Fibroblast of gingiva (primary cell): ENCODE data around the gene KIAA0040.
A peak's percentile ranks its signal among the peaks of the same experiment; 100 is the strongest.
"Not testable (repeated sequence)": the region's sequence is repeated elsewhere in the genome, so short reads cannot be mapped to it uniquely, and the experiment has no call there.

Source experiments
- DNase-seq: peaks from one replicate; pipeline ENCODE4 v3.0.0-alpha.2; 2011; ENCODE audit warnings: low read depth

KIAA0040 gene

GRCh38 chr1:175137369-175137768, 55.2 kb downstream of the KIAA0040 start:
- no peak for DNase-seq

GRCh38 chr1:175136246-175136645, 56.3 kb downstream of the KIAA0040 start:
- DNase-seq, result no peak

DNA sequence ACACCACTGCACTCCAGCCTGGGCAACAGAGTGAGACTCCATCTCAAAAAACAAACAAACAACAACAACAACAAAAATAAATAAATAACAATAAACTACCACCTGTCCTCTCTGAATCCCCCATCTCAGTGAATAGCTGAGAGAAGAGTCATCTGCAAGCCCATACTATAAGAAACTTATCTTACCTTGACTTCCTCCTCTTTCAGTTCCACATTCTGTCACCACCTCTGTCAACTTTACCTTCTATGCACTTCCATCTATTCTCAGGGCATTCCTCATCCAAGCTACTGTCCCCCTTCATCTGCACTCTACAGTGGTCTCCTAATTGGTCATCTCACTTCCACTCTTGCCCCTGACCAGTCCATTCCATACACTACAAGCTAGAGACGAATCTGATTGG, 58.1 kb downstream of the KIAA0040 start:
- no peak for DNase-seq

GRCh38 chr1:175133673-175134435, 58.7 kb downstream of the KIAA0040 start:
- no peak for DNase-seq

GRCh38 chr1:175132436-175132835, 60.1 kb downstream of the KIAA0040 start:
- DNase-seq, result no peak

DNA sequence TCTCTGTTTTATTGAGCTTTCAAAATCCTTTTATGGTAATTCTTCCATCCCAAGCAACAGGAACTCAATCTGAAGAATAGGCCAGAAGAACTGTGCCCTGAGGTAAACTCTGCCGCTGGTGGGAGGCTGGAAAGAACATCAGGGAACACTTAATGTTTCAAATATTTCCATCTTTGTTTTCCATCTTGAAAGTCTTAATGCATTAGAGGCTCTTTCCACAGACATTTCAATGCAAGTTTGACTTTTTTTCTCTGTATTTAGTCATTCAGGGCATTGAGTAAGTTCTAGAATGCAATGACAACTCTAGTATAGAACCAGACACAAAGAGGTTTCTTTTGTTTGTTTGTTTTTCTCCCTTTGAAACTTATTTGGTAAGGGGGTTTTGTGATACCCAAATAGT, 61.5 kb downstream of the KIAA0040 start:
- DNase-seq, result no peak

GRCh38 chr1:175130649-175131045, 61.9 kb downstream of the KIAA0040 start:
- DNase-seq, result no peak

GRCh38 chr1:175129997-175130648, 62.5 kb downstream of the KIAA0040 start:
- no peak for DNase-seq

GRCh38 chr1:175129644-175129996, 63.0 kb downstream of the KIAA0040 start:
- DNase-seq, result no peak

DNA sequence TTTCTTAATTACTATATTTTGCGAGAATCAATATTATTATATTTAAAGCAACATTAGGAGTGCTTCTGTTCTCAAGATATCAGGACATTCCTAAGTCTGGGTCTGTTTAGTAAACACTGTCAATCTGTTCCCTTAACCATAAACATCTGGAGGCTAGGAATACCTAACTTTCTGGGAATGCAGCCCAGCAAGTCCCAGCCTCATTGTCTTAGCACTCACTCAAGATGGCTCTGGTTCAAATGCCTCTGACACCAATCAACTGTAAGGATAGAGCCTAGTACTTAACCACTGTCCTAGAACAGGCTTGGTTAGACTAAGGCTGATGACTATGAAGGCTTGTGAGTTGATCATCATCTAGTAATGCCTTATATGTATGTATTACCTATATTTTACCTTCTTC, 63.4 kb downstream of the KIAA0040 start:
- peak; percentile 44 for DNase-seq

GRCh38 chr1:175128523-175128922, 64.1 kb downstream of the KIAA0040 start:
- DNase-seq, result no peak

GRCh38 chr1:175127565-175127964, 65.0 kb downstream of the KIAA0040 start:
- no peak for DNase-seq

GRCh38 chr1:175126347-175126746, 66.2 kb downstream of the KIAA0040 start:
- DNase-seq, result no peak

DNA sequence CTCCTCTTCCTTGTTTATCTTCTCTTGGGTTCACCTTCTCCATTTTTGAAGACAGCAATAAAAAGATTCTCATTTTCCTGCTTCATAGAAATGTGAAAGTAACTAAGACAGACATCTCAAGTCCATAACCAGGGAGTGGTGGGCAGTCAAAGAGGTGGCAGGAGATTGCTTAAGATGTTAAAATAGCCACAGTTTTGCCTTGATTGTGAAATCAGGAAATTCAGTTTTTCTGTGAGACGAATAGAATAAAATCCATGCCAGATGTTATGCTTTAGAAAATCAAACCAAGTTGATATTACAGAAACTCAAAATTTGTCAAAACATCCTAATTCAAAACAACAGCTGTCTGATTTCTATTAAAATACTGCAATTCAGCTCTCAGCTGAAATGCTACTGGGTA, 67.7 kb downstream of the KIAA0040 start:
- DNase-seq, result no peak

DNA sequence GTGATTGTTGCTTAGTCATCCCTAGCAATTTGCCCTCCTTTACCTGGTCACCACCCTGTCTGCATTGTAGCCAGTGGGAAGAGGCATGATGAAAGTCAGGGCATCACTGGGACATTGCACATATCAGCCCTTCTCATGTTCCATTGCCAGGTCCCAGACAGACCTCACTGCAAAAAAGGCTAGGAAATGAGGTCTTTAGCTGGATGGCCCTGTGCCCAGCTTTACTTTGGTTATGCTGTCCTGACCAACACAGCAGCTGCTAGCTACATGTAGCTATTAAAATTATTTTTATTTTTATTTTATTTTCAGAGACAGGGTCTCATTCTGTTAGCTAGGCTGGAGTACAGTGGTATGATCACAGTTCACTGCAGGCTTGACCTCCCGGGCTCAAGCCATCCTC, 72.1 kb downstream of the KIAA0040 start:
- no peak for DNase-seq

DNA sequence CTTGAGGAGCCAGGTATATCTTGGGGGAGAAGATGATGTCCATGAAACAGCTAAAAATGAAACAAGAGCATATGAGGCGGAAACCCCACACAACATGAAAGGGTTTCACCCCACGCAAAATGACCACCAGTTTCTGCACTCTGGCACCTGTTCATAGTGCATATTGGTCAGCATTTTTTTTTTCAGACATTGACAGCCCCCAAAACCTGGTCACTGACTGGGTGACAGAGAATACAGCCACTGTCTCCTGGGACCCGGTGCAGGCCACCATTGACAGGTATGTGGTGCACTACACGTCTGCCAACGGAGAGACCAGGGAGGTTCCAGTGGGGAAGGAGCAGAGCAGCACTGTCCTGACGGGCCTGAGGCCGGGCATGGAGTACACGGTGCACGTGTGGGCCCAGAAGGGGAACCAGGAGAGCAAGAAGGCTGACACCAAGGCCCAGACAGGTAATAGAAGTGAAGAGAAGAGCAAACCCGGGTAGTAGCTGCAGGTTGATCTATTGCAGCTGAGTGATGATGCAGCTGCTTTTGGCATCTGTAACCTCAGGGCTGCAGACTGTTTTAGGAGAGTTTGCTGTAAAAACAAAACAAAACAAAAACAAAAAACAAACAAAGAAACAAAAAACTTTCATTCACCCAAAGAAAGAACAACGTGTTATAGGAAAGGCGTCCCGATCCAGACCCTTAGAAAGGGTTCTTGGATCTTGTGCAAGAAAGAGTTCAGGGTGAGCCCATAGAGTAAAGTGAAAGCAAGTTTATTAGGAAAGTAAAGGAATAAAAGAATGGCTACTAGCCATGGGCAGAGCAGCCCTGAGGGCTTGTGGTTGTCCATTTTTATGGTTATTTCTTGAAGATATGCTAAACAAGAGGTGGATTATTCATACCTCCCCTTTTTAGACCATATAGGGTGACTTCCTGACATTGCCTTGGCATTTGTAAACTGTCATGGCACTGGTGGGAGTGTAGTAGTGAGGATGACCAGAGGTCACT, 73.9 kb downstream of the KIAA0040 start:
- no peak for DNase-seq

- no peak for DNase-seq
Observed at GRCh38 chr1:175116903-175117302, 75.7 kb downstream of the KIAA0040 start.

DNA sequence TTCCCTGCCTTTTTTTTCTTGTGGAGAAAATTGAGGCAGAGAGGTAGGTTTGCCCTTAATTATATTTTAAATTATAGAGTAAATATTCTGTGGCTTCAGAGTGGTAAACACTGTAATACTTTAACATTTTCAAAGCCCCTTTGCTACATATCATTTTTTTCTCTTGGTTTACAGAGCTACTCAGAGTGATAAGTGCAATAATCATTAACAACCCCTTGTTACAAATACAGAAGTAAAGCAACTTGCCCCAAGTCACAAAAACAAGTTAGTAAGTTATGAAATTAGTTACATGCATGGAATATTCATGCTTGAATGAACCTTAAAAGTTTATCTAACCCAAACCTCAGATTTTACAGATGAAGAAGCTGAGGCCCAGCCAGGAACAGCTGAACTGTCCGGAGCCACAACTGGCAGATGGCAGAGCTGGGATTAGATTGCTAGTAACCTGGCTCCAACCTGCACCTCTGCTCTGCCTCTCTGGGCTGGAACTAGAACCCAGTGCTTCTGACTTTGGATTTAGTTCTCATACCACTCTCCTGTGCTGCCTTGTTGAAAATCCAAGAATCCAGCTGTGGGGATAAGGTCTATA, 76.3 kb downstream of the KIAA0040 start:
- no peak for DNase-seq

- DNase-seq, result no peak
Observed at GRCh38 chr1:175114996-175115395, 77.6 kb downstream of the KIAA0040 start.

GRCh38 chr1:175108331-175108820, 84.2 kb downstream of the KIAA0040 start:
- not testable (repeated sequence) for DNase-seq
